Raji (cell line): ENCODE measurements around the gene EDC4.

ENCODE experiments used
- POLR2A ChIP-seq: IDR thresholded peaks from 2 replicates; pipeline ENCODE4 v1.6.1; 2011; ENCODE audit warnings: low read depth, low read length, control low read depth; ENCODE audit not compliant: insufficient read depth

EDC4 gene

DNA sequence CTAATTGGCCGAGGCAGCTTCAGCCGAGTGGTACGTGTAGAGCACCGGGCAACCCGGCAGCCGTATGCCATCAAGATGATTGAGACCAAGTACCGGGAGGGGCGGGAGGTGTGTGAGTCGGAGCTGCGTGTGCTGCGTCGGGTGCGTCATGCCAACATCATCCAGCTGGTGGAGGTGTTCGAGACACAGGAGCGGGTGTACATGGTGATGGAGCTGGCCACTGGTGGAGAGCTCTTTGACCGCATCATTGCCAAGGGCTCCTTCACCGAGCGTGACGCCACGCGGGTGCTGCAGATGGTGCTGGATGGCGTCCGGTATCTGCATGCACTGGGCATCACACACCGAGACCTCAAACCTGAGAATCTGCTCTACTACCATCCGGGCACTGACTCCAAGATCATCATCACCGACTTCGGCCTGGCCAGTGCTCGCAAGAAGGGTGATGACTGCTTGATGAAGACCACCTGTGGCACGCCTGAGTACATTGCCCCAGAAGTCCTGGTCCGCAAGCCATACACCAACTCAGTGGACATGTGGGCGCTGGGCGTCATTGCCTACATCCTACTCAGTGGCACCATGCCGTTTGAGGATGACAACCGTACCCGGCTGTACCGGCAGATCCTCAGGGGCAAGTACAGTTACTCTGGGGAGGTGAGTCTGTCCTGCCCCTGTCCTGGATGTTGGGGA, 36.3 kb downstream of the EDC4 start:
- TF ChIP-seq POLR2A, result no peak

DNA sequence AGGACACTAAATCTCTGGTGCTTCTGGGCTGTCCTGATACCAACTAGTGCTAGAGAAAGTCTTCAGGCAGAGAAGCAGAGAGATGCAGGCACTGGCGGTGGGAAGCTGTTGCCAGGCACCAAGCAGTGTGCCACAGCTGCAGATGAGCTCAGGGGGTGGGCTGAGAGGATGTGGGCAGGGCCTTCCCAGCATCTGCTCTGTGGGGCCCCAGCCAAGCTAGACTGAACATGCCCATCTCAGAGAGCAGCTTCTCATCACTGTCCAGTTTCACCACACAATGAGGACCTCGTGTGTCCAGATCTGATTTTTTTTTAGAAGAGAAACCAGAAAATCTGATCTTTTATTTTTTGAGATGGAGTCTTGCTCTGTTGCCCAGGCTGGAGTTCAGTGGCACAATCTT, 37.3 kb downstream of the EDC4 start:
- TF ChIP-seq POLR2A, result no peak

DNA sequence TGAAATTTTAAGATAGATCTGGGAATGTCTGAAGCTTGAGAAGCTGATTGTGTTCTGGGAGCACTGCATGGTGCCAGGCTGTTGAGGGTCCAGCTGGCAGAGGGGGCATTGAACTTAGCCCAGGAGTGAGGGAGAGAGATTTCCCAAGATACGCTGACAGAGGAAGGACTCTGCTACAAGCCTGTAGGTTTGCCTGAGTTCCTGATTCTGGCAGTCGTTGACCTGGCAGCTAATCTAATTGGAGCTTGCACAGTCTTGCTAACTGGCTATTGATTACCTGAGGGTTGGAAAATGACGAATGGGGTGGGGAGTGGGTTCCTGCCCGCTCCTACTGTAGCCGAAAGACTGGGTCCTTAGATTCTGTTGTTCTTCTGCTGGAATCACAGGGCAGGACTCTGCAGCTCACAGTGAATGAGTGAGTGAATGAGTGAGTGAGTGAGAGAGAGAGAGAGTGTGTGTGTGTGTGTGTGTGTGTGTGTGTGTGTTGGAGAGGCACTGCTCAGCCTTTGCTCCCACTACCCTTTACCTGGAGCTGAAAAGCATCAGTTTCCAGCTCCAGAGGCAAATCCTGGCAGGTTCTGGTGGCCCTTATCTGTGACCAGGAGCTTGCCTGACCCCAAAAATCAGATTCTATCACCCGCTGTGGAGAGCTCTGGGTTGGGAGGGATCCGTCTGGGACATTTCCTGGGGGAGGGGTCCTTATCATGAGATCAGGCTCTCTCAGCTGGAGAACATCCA, 42.1 kb downstream of the EDC4 start:
- TF ChIP-seq POLR2A, result no peak

DNA sequence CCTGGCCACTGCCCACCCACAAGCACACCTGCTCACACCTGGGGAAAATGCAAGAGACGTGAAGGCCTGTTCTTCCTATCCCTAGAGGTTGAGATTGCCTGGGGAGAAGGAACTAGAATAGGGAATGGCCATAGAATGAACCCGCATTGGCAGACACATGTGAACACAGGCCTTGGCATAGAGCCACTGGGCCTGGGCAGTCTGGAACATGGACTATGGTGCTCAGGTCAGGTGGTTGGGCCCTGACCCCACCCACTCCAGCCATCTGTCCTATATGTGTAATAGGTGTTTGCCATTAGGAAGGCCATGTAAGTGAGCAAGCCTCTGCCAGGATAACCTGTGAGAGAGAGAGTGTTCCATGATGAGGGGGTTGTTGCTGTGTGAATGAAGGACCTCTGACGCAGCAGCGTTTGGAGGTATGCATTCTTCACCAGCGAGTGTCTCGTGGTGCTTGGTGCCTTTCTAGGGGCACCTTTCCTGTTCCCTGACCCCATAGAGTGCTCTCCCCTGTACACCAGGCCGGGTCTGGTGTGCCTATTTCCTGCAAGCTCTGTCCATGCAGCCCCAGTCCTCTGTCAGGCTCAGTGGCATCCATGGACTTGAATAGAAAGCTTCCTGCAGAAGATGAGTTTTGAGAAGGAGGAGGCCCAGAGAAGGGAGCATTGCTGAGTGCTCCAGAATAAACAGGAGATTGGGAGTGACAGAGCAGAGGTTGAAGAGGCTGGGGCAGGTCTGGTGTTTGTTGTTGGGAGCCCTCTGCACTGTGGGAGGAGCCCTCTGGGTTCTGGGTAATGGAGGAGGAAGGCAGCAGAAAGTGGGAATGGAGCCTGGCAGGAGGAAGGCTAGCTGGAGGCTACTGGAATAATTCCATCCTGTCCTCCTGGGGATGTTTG, 43.2 kb downstream of the EDC4 start:
- no peak for TF ChIP-seq POLR2A

DNA sequence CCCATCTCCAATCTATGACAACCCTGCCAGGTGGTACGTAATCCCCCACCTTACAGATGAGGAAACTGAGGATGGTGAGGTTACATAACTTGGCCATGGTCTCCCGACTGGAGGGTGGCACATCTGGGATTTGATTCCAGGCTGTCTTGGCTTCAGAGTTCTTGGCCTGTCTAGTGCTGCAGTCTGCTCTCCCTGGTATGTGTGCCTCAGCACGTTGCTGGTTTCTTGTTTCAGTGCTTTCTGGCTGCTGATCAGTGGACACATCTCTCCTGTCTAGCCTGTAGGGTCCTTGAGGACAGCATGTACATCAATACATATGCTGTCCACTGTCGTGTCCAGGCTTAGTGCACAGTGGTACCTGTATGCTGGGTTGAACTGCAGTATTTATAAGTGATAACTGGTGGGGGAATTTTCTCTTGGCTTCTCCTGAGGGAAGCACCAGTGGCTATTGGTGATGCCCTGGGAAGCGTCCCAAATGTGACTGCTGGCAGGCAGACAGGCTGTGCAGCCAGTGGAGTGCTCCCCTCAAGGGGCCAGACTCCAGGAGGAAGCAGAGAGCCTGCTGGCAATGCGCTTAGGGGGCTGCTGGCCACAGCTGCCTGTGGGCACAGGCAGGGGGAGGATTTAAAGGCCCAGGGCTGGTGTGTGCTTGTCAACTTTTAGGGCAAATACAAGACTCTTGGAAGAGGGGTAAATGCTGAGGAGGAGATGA, 44.4 kb downstream of the EDC4 start:
- TF ChIP-seq POLR2A, result no peak

DNA sequence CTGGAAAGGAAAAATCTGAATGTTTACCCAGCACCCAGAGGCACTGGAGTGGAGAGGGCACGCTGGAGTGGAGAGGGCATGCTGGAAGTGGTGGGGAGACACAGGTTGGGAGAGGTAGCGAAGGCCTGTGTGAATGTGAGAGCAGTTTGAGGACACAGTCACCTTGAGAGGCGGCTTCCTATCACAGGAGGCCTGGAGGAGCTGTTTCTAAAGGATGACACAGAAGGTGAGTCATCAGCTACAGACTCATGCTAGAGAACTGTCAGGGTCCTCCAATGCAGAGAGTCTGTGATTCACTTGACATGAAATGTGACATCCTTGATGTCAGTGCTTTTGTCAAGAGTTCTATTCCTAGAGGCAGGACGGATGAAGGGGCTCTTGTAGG, 45.0 kb downstream of the EDC4 start:
- TF ChIP-seq POLR2A, result no peak

DNA sequence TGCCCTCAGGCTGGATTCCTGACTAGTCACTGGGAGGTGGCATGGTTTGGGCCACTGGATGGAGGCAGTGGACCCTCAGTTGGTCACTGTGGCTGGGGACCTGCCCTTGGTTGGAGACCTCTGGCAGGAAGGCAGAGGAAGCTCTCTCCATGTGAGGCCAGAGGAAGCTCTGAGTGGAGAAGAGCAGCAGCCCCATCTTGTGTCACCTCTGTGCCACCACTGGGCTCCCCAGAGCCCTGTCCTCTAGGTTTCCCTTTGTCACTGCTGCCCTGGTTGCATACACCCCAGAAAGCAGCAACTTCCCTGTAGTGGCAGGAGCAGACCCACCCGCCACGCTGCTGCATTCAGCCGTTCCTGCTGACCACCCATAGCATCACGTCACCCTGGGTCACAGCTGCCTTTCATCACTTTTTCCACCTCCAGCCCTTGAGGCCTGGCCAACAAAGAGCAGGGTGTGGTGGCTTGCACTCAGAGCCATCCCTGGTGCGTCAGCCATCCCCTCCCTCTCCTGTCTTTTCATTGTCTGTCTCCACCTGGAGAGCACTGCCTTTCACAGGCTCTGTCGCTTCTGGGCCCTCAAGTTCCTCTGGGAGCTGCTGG, 46.9 kb downstream of the EDC4 start:
- TF ChIP-seq POLR2A, result no peak

DNA sequence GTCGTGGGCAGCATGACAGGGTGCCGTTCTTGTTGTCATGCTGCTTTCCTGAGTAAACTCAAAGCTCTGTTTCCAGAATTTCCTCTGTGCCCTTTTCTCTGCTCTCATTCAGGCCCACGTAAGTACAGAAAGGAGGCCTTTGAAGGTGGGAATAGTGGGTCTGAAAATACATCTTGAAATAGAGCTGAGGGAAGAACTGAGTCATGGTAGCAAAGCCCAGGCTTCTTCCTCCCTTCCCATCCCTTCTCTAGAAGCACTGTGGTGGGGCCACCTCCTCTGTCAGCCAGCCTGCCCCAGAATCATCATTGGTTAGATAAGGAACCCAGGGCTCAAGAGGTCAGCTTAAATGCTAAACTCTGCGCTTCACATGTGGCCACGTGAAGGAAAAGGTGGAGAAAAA, 49.4 kb downstream of the EDC4 start:
- no peak for TF ChIP-seq POLR2A

DNA sequence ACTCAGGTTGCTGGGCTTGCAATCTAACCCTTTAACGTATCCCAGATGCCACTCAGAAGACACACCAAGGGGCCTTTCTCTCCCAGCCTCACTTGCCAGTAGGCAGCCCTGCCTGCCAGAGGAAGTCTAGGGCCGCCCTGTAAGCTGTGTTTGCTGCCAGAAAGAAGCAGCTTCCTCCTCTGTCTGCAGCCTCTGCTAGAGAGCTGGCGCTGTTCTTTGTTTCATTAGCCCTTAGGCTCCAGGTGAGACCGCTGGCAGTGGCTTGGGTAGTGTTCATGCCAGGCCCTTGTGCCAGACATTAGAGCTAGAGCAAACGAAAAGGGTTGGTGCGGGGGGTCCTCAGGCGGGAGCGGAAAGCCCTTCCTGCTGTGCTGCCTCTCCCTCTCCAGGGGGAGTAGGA, 49.9 kb downstream of the EDC4 start:
- TF ChIP-seq POLR2A, result no peak

DNA sequence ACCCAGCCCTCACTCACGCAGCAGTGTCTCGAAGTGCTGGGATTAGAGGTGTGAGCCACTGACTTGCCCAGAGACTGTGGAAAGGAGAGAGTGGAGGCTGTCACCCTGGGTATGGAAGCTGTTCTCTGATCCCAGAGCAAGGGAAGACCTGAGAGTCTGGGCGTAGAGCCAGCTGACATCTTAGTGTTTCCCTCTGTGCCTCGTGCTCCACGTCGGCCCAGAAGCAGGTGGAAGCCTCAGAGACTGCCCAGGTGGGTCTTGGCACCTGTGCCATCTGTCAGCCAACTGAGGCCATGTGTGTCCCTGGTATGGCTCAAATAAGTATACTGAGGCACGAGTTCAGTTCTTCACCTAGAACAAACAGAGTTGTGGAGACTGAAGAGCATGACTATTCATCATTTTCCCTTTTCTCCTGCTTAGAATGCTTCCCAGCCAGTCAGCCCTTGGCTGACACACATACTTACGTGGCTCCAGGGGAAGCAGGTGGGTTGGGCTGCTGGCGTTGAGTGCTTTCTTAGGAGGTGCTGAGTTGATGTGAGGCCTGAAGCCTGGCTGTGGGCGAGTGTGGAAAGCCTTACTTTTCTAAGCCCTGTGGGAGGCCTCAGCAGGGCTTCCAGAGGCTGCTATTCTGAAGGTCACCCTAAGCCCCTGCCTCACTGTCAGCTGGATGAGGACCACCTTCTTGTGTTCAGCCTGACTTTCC, 50.7 kb downstream of the EDC4 start:
- no peak for TF ChIP-seq POLR2A

DNA sequence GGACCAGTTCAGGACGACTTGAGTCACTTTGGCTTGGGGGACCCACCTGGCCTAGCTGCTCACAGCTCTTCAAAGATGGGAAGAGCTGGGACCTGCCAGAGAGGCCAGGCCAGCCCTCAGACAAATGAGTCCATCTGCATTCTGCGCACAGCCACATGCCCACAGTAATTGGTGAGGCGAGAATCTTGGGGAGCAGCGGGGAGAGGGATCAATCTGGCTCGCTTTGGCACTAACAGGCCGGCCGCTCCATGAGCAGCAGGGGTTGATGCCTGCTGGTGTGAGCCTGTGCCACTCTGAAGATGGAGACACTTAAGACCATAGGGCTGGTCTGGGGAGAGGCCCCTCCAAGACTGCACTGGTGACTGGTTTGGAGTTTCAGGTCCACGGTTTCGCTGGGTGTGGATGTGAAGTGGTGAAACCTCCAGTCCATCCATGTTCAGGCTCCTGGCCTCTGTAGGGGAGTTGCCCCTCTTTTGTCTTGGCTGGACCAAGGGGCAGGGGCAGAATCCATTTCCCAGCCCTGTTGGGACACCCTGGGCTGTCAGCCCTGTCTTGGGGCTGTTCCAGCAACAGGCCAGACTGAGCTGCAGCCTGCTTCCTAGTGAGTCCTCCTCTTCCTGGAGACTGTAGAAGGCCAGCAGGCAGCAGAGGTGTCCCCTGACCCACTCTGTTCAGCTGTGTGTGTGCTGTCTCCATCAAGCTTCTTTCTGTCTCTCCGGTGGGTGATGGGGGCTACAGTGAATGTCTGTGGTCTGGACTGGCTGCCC, 51.5 kb downstream of the EDC4 start:
- no peak for TF ChIP-seq POLR2A

DNA sequence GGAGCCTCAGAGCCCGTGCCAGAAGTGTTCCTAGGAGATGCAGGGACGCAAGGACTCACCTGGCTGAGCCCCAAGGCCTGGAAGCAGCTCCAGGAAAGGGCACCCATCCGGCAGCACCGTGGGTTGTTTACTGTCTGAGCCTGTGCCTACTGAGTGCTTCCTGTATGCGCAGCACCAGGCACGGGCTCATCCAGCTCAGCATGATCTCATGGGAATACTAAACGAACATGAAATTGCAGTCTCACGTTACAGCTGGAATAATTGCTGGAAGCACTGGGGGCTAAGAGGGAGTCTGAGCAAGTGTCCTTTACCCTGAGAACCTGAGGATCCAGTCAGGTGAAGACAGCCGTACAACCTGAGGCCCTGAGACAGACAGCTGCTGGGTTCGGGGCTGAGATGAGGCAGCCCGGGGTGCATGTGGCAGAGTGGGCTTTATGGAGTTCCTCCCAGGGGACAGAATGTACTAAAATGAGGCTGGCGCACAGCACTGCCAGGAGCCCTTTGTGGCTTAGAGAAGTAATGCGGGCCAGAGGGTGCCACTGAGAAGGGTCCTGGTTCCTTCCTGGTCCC, 53.4 kb downstream of the EDC4 start:
- TF ChIP-seq POLR2A, result no peak
